GM12801 (cell line): ENCODE measurements around the gene PHF8.

ENCODE experiments used
- CTCF ChIP-seq: IDR thresholded peaks from one replicate; pipeline ENCODE4 v1.5.1; 2011; ENCODE audit warnings: control low read depth; ENCODE audit not compliant: insufficient read length; ENCODE audit errors: extremely low read depth

PHF8 gene

GRCh38 chrX:54024350-54024749, 19.9 kb downstream of the PHF8 start:
- no peak for TF ChIP-seq CTCF

GRCh38 chrX:54012830-54013500, 31.3 kb downstream of the PHF8 start:
- TF ChIP-seq CTCF: no peak

- no peak for TF ChIP-seq CTCF
These were observed 36.6 kb downstream of the PHF8 start for GRCh38 chrX:54007682-54008081.

- no peak for TF ChIP-seq CTCF
These were observed 46.5 kb downstream of the PHF8 start for GRCh38 chrX:53997724-53998123.

- TF ChIP-seq CTCF: no peak
These were observed 51.7 kb downstream of the PHF8 start for GRCh38 chrX:53992589-53992988.

- no peak for TF ChIP-seq CTCF
These were observed 54.1 kb downstream of the PHF8 start for GRCh38 chrX:53990171-53990570.

- TF ChIP-seq CTCF: no peak
These were observed 59.4 kb downstream of the PHF8 start for GRCh38 chrX:53984895-53985294.
